Adrenal gland (tissue), 12 donors: ENCODE measurements around the gene TGFBR2. TPM values are rescaled to one million over a fixed set of nuclear protein-coding genes. Genes with fewer than 3 reads are reported as not detected.

Experiments
- DNase-seq, 7 donors: peaks; one replicate each; pipeline ENCODE4 v3.0.0-alpha.2; 2019 to 2020
- H3K27ac ChIP-seq, 5 donors: fragments of 200-600 bp; sonication (generic) in 4 of 5; 1 replicate in 3 of 5; 2 replicates in 2 of 5; pipeline versions ENCODE4 v1.5.1 to v1.8.0; 2016 to 2020; ENCODE audit warnings: mild to moderate bottlenecking in 1 of 5
- H3K27me3 ChIP-seq: fragments of 200-600 bp; 2 replicates; pipeline ENCODE4 v1.8.0; 2021
- H3K36me3 ChIP-seq, 2 donors: fragments of 200-600 bp; replicated peaks in 1 of 2; 1 replicate in 1 of 2; 2 replicates in 1 of 2; pipeline versions ENCODE4 v1.5.1 to v1.8.0; 2018 to 2022
- H3K4me1 ChIP-seq, 2 donors: fragments of 200-600 bp; replicated peaks in 1 of 2; 1 replicate in 1 of 2; 2 replicates in 1 of 2; pipeline versions ENCODE4 v1.5.1 to v1.8.0; 2018 to 2021
- H3K4me3 ChIP-seq, 4 donors: fragments of 200-600 bp; sonication (generic) in 3 of 4; one replicate each; pipeline ENCODE4 v1.5.1; 2016 to 2018
- H3K9me3 ChIP-seq, 3 donors: fragments of 200-600 bp; sonication (generic) in 1 of 3; replicated peaks in 1 of 3; 1 replicate in 2 of 3; 2 replicates in 1 of 3; pipeline versions ENCODE4 v1.5.1 to v1.8.0; 2016 to 2021
- POLR2A ChIP-seq, 2 donors: fragments of 450-650 bp; IDR thresholded peaks; one replicate each; pipeline ENCODE4 v1.6.1; 2017; ENCODE audit warnings: antibody characterized with exemption in 2 of 2, mild to moderate bottlenecking in 2 of 2, moderate library complexity in 1 of 2
- WGBS, 4 donors: extraction: QIAGEN DNeasy Blood & Tissue Kit in 2 of 4; methylation state at CpG; one replicate each; pipeline versions ENCODE4 v1.1.5 to v1.1.7; 2013 to 2017; 5-methylcytosine and 5-hydroxymethylcytosine counted together
- intact Hi-C, 2 donors: fragments of 100-400 bp; cut with DNase I; formaldehyde crosslinking; loops; one replicate each; pipeline versions ENCODE4 v1.14.1 to v1.15.0; 2022 to 2023
- polyA plus RNA-seq, 3 donors: library from polyadenylated mRNA; stranded (reverse); fragments of 200-250 nt in 2 of 3; fragments of 350-450 nt in 1 of 3; fragmentation: Illumina TruSeq in 1 of 3; extraction: RNeasy Lipid Tissue Mini Kit (QIAGEN cat#74804) in 1 of 3; gene quantifications; one replicate each; pipeline ENCODE4 v1.2.3, GENCODE V29; 2013 to 2014
- total RNA-seq, 9 donors: library from RNA; depleted of rRNA in 4 of 9; stranded (reverse); fragments of >200 nt in 4 of 9; fragments of 120-200 nt in 1 of 9; fragmentation: NEBNext Ultra II Directional in 1 of 9; extraction: Animal tissue kit (Norgen Biotek cat#: 25700) in 1 of 9; gene quantifications; one replicate each; pipeline versions ENCODE4 v1.1.0 to v1.2.4, GENCODE V29; 2013 to 2023
- TF ChIP-seq, protein P1 (sequence below), 6 experiments: fragments of 450-650 bp in 4 of 6; fragments of 200-600 bp in 2 of 6; sonication (generic) in 1 of 6; IDR thresholded peaks; 1 replicate in 5 of 6; 2 replicates in 1 of 6; pipeline versions ENCODE4 v1.5.1 to v1.8.0; 2016 to 2021; ENCODE audit warnings: antibody characterized with exemption in 6 of 6, mild to moderate bottlenecking in 2 of 6, moderate library complexity in 1 of 6
- donor health status: healthy with polysubstance abuse.
- donor health status: Bipolar disorder and iron deficiency.
- donor health status: DM: yes; HTN: yes; CAD: no.
- donor health status: DM: no; HTN: no; CAD: no.
- donor health status: DM: no; HTN: no; CAD: no.
- donor health status: DM: yes; HTN: yes; CAD: no.

TGFBR2 gene
- total and polyA plus RNA-seq, 12 donors = 19.1 to 296 (median 153) TPM

GRCh38 chr3:30641416-30642251, 35.2 kb downstream of the TGFBR2 start:
- intact Hi-C loops = no loop called here
- TF ChIP-seq, protein P1, sequence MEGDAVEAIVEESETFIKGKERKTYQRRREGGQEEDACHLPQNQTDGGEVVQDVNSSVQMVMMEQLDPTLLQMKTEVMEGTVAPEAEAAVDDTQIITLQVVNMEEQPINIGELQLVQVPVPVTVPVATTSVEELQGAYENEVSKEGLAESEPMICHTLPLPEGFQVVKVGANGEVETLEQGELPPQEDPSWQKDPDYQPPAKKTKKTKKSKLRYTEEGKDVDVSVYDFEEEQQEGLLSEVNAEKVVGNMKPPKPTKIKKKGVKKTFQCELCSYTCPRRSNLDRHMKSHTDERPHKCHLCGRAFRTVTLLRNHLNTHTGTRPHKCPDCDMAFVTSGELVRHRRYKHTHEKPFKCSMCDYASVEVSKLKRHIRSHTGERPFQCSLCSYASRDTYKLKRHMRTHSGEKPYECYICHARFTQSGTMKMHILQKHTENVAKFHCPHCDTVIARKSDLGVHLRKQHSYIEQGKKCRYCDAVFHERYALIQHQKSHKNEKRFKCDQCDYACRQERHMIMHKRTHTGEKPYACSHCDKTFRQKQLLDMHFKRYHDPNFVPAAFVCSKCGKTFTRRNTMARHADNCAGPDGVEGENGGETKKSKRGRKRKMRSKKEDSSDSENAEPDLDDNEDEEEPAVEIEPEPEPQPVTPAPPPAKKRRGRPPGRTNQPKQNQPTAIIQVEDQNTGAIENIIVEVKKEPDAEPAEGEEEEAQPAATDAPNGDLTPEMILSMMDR (IDR thresholded peaks at IDR 0.05) = no peak
- TF ChIP-seq POLR2A (IDR thresholded peaks at IDR 0.05) = no peak
- H3K27me3 ChIP-seq = no peaks in the 10 kb centered on the region
- 77 to 81% (median 79%) methylated on average over 7 of the region's 7 CpGs for WGBS, 4 donors
- peaks cover 0 to 19% of the 10 kb centered on the region in 2 donors for H3K36me3 ChIP-seq
- no peak for DNase-seq
- peaks cover 33 to 89% of the 10 kb centered on the region in 2 donors for H3K4me1 ChIP-seq
- peak overlapping the region in 1 of 5 donors; percentile 7 for H3K27ac ChIP-seq
- no peak overlapping the region for H3K4me3 ChIP-seq
- H3K9me3 ChIP-seq = no peaks in the 10 kb centered on the region

- Histone ChIP-seq H3K9me3 (no peaks in the 10 kb centered on the region), H3K4me1 (peaks cover 34 to 99% of the 10 kb centered on the region in 2 donors), H3K36me3 (peaks cover 0 to 27% of the 10 kb centered on the region in 2 donors), H3K4me3 (peak overlapping the region in 1 of 4 donors; percentile 12), H3K27ac (peak overlapping the region in 4 of 5 donors; percentile 38 to 70 (median 64)), H3K27me3 (no peaks in the 10 kb centered on the region)
- DNase-seq = no peak
- TF ChIP-seq POLR2A (IDR thresholded peaks at IDR 0.05) = no peak
- TF ChIP-seq, protein P1 (IDR thresholded peaks at IDR 0.05) = no peak
- WGBS, 4 donors = 34 to 45% (median 40%) methylated on average over 4 of the region's 4 CpGs
- intact Hi-C loops = no loop called here
These were observed 36.5 kb downstream of the TGFBR2 start for GRCh38 chr3:30642849-30643361.

- TF ChIP-seq, protein P1 (IDR thresholded peaks at IDR 0.05) = no peak
- no peak for TF ChIP-seq POLR2A (IDR thresholded peaks at IDR 0.05)
- peak overlapping the region; percentile 55 to 70 (median 65) for H3K27ac ChIP-seq
- WGBS, 4 donors = 77 to 81% (median 78%) methylated on average over 6 to 7 of the region's 7 CpGs
These were observed 37.5 kb downstream of the TGFBR2 start for GRCh38 chr3:30643763-30644462.

GRCh38 chr3:30644615-30645014, 38.2 kb downstream of the TGFBR2 start:
- H3K4me3 ChIP-seq = no peak overlapping the region
- H3K4me1 ChIP-seq = peaks cover 39 to 95% of the 10 kb centered on the region in 2 donors
- DNase-seq = peak; percentile 66 to 94 (median 81)
- H3K27me3 ChIP-seq = no peaks in the 10 kb centered on the region
- H3K27ac ChIP-seq = peak overlapping the region in 4 of 5 donors; percentile 21 to 70 (median 66)
- no peak for TF ChIP-seq POLR2A (IDR thresholded peaks at IDR 0.05)
- TF ChIP-seq, protein P1 (IDR thresholded peaks at IDR 0.05) = no peak
- 0 to 2% (median 1%) methylated on average over 2 of the region's 2 CpGs for WGBS, 4 donors
- intact Hi-C loops = no loop called here
- peaks cover 0 to 34% of the 10 kb centered on the region in 2 donors for H3K36me3 ChIP-seq
- H3K9me3 ChIP-seq = no peaks in the 10 kb centered on the region

More at GRCh38 chr3:30643763-30644462, 37.5 kb downstream of the TGFBR2 start:
- H3K9me3 ChIP-seq = no peaks in the 10 kb centered on the region
- peaks cover 0 to 34% of the 10 kb centered on the region in 2 donors for H3K36me3 ChIP-seq
- intact Hi-C loops = no loop called here
- peak in 3 of 7 donors; percentile 23 to 68 (median 24) for DNase-seq
- no peak overlapping the region for H3K4me3 ChIP-seq
- peaks cover 36 to 95% of the 10 kb centered on the region in 2 donors for H3K4me1 ChIP-seq
- H3K27me3 ChIP-seq = no peaks in the 10 kb centered on the region
